ENCODE data around the gene HAP1. TPM values are rescaled to one million over a fixed set of nuclear protein-coding genes. Genes with fewer than 3 reads are reported as not detected.
A peak's percentile ranks its signal among the peaks of the same experiment; 100 is the strongest.

HAP1 gene
- total and polyA plus RNA-seq, 2 of the 8 experiments (the other 6 are each of a cell fraction or from before 2014, with no cell fraction given): 2.3 to 3.6 TPM

DNA sequence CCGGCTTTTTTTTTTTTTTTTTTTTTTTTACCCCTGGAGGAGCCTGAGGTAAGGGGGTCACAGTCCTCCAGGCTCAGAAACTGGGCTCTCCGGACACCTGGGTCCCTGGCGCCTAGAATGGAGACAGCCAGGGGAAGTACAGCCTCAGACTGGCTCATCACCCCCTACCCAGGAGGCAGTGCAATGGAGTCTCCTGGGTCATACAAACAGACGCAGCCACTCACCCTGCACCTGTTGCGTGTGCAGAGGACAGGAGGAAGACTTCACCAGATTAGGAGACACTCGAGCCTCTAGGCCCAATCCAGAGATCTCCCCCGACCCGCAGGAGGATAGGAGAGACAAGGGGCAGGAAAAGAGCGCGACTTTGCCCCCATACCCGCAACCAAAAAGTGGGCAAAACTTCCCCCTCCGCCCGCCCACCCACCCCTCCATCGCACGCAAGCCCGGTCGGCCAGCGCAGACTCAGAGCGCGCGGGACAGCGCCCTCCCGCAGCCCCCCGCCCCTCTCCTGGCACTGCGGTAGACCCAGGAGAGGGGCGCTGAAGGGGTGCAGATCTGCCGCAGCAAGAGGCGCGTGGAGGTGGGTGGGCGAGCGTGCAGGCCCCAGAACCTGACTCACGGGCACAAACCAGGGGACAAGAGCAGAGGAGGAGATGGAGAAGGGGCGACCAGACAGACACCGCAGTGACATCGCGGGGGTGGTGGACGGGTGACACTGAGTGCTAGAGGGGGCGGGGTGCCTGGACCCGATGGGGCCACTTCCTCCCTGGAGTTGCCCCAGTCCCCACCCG, 900 bp downstream of the HAP1 start:
- H2BK12ac ChIP-seq (ENCODE audit: low read depth, low read length): no peak overlapping the region
- no peak overlapping the region for H3K56ac ChIP-seq (replicated peaks; ENCODE audit: insufficient read length, low read depth, low read length)
- H3K4me3 ChIP-seq (ENCODE audit: extremely low read depth in 1 of 4, insufficient read depth in 2 of 4, low read depth in 3 of 4, low read length in 4 of 4): peak overlapping the region; percentile 47 to 66 (median 58)
- H2AFZ ChIP-seq (ENCODE audit: low read length): no peak overlapping the region
- H3K23ac ChIP-seq (ENCODE audit: insufficient read length): no peak overlapping the region
- no peak overlapping the region for H3K14ac ChIP-seq (ENCODE audit: insufficient read length)
- H2BK120ac ChIP-seq (replicated peaks; ENCODE audit: low read depth, low read length): no peak overlapping the region
- no peak overlapping the region for H4K5ac ChIP-seq (ENCODE audit: insufficient read length, low read depth, low read length)
- no peak overlapping the region for H2BK5ac ChIP-seq (ENCODE audit: low read depth, low read length)
- no peaks in the 10 kb centered on the region for H3K79me2 ChIP-seq (ENCODE audit: control insufficient read depth in 1 of 2, insufficient read depth in 2 of 2, low read length in 2 of 2)
- peak overlapping the region; percentile 89 to 90 for H3K4me2 ChIP-seq (ENCODE audit: insufficient read depth in 1 of 2, low read depth in 2 of 2, low read length in 2 of 2)
- peaks cover 0 to 8% (median 4%) of the 10 kb centered on the region in 4 experiments; a peak in 6 of 7 replicates for H3K4me1 ChIP-seq (replicated peaks in 1 of 4; ENCODE audit: control insufficient read depth in 3 of 4, insufficient read depth in 4 of 4, low read length in 3 of 4)
- H4K8ac ChIP-seq (ENCODE audit: extremely low read depth, insufficient read depth, low read length): peak overlapping the region; percentile 99; the same call in 1 of the 2 replicates
- 17% methylated on average over 23 of the region's 40 CpGs; no CpG with 5 or more reads in 1 of the 2 experiments for WGBS, 2 experiments (ENCODE audit: extremely low coverage in 1 of 2, insufficient coverage in 1 of 2, insufficient read length in 1 of 2, insufficient replicate concordance in 2 of 2, low coverage in 1 of 2, low lambda C conversion rate in 2 of 2, missing lambda C conversion rate in 1 of 2)
- H2AK5ac ChIP-seq (ENCODE audit: low read depth, low read length): no peak overlapping the region
- no peak overlapping the region for H3K18ac ChIP-seq (ENCODE audit: extremely low read depth, low read length)
- H3K36me3 ChIP-seq (ENCODE audit: control insufficient read depth in 2 of 4, insufficient read depth in 4 of 4, low read length in 3 of 4): no peaks in the 10 kb centered on the region
- no peaks in the 10 kb centered on the region for H3K9me3 ChIP-seq (ENCODE audit: insufficient read depth in 2 of 2, low read depth in 1 of 2, low read length in 1 of 2)
- no peak overlapping the region for H2BK20ac ChIP-seq (ENCODE audit: low read length)
- no peak overlapping the region; the same call in 1 of the 2 replicates for H2BK15ac ChIP-seq (ENCODE audit: low read length)
- FAIRE-seq: no peak
- no peak overlapping the region for H3K9ac ChIP-seq (replicated peaks in 1 of 4; ENCODE audit: extremely low read depth in 1 of 4, low read depth in 3 of 4, low read length in 3 of 4)
- no peak for DNase-seq (ENCODE audit: low read depth in 1 of 2, low spot score in 2 of 2)
- H3K27me3 ChIP-seq (replicated peaks in 1 of 4; ENCODE audit: control insufficient read depth in 3 of 4, extremely low read depth in 1 of 4, insufficient read depth in 3 of 4, low read length in 3 of 4): peaks cover 19 to 68% (median 53%) of the 10 kb centered on the region in 4 experiments
- H3K79me1 ChIP-seq (ENCODE audit: low read depth, low read length): no peaks in the 10 kb centered on the region
- no peak overlapping the region for H3K27ac ChIP-seq (ENCODE audit: low read depth, low read length)
- ChIA-PET POLR2A (ENCODE audit: partially characterized antibody) (interaction anchor here (0.6 to 18.3 kb wide), 32 partner anchors 10 to 287 kb away, joined by 3 to 215 read pairs (median 4); partner anchors contain the start of genes ACLY, EIF1, FKBP10 and JUP), CTCF (ENCODE audit: partially characterized antibody) (interaction anchor here (0.6 to 3.2 kb wide), 5 partner anchors 9 to 132 kb away, joined by 3 to 18 read pairs (median 7); partner anchors contain the start of gene KLHL11)
- no peak overlapping the region for H4K91ac ChIP-seq (replicated peaks; ENCODE audit: insufficient read length, low read length)
- peaks cover 13% of the 10 kb centered on the region for H3K23me2 ChIP-seq (ENCODE audit: low read depth, low read length)
- peaks cover 5% of the 10 kb centered on the region in 2 experiments for H4K20me1 ChIP-seq (replicated peaks in 1 of 2; ENCODE audit: control insufficient read depth in 1 of 2, insufficient read depth in 2 of 2, low read length in 2 of 2)
- no peak overlapping the region for H3K4ac ChIP-seq (replicated peaks; ENCODE audit: insufficient read length, low read depth, low read length)
- TF ChIP-seq NRF1 (IDR thresholded peaks at IDR 0.05; ENCODE audit: low read depth, low read length) (no peak), BACH1 (IDR thresholded peaks at IDR 0.05; ENCODE audit: low read length) (no peak), GTF2F1 (IDR thresholded peaks at IDR 0.05; ENCODE audit: borderline replicate concordance, low read depth, low read length) (no peak), NANOG (IDR thresholded peaks at IDR 0.05; ENCODE audit: insufficient read depth, low read depth, low read length, poor library complexity, severe bottlenecking) (no peak), SP2 (IDR thresholded peaks at IDR 0.05; ENCODE audit: low read length) (no peak), KDM1A (IDR thresholded peaks at IDR 0.05; ENCODE audit: borderline replicate concordance, low read length) (no peak), TAF1 (IDR thresholded peaks at IDR 0.05; ENCODE audit: low read depth, low read length) (no peak), POLR2AphosphoS5 (IDR thresholded peaks at IDR 0.05; ENCODE audit: low read depth, low read length) (no peak), CBX5 (IDR thresholded peaks at IDR 0.05; ENCODE audit: low read depth, low read length) (no peak), TBP (IDR thresholded peaks at IDR 0.05; ENCODE audit: low read depth, low read length) (no peak), YY1 (IDR thresholded peaks at IDR 0.05; ENCODE audit: low read depth, low read length) (no peak), CHD2 (IDR thresholded peaks at IDR 0.05; ENCODE audit: low read length) (no peak)
- TF ChIP-seq, protein P1, sequence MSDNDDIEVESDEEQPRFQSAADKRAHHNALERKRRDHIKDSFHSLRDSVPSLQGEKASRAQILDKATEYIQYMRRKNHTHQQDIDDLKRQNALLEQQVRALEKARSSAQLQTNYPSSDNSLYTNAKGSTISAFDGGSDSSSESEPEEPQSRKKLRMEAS (IDR thresholded peaks at IDR 0.05): no peak

All from H1 (cell line).